ENCODE data around the gene SCD5. TPM values are rescaled to one million over a fixed set of nuclear protein-coding genes. Genes with fewer than 3 reads are reported as not detected.

The SCD5 gene
- total and polyA plus RNA-seq, 9 of the 15 experiments (the other 6 are each of a cell fraction or from before 2014, with no cell fraction given): 0.01 to 0.20 (median 0.03) TPM; not detected in 5

DNA sequence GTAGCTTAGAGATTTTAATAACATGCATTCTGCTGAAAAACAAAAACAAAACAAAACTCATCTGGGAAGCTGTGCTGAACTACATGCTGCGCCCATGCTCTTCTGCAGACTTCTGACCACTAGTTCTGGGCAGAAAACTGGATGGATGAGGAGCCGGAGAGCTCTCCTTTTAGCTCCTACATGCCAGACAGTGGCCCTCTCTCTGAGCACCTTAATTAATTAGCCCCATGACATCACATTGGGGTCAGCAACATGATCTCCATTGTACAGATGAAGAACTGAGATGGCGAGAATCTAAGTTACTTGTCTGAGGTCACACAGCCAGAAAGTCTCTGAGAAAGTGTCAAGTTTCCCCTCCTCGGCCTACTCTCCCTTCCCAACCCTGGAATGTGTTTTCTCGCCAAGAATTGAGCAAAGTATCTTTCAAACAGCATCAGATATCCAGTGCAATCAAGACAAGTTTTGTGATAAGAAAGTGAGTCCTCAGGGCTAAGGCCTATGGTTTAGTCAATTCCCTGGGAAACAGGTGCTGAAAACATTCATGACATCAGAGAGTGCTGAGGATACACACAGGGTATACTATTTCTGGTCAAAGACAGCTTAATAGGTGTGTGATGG lies 21.6 kb downstream of the SCD5 start (continued):
- TF ChIP-seq KLF6 (CRISPR knock-in tag; IDR thresholded peaks at IDR 0.05; ENCODE audit: borderline replicate concordance) (no peak), POLR2AphosphoS2 (IDR thresholded peaks at IDR 0.05; ENCODE audit: low read length) (no peak), PRMT5 (CRISPR knock-in tag; IDR thresholded peaks at IDR 0.05) (no peak)

DNA sequence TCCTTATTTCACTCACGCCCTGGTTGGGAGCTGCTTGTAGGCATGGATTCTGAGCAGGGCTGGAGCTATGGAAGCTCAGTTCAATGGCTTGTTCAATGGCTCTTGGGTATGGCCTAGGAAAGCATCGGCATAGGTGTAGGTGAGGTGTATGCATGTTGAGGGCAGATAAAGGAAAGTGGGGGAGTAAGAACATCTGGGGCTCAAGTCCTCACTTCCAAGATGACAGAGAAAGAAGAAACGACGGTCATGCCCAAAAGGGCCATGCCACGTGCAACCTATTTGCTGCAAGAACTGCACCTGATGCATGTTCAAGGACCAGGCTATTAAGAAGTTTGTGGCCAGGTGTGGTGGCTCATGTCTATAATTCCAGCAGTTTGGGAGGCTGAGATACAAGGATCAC lies 23.4 kb downstream of the SCD5 start:
- no peaks in the 10 kb centered on the region for H3K9me1 ChIP-seq (ENCODE audit: control insufficient read depth, insufficient read depth, low read length)
- no peaks in the 10 kb centered on the region for H3K9me3 ChIP-seq (replicated peaks; ENCODE audit: control insufficient read depth, insufficient read depth, low read depth, low read length)
- no peaks in the 10 kb centered on the region for H3K4me1 ChIP-seq (replicated peaks in 1 of 2; ENCODE audit: control insufficient read depth in 2 of 2, insufficient read depth in 2 of 2, low read length in 2 of 2)
- DNase-seq (ENCODE audit: extremely low read depth in 1 of 4, low spot score in 3 of 4) (no peak), FAIRE-seq (no peak), ATAC-seq (no peak)
- intact Hi-C loops (cut with micrococcal nuclease): no loop called here
- no peaks in the 10 kb centered on the region for H3K79me2 ChIP-seq (ENCODE audit: control insufficient read depth, insufficient read depth, low read length)
- no peak overlapping the region for H3K4me3 ChIP-seq
- H3K9ac ChIP-seq (ENCODE audit: insufficient read depth in 1 of 2, low read depth in 2 of 2, low read length in 2 of 2): no peak overlapping the region
- H3K27ac ChIP-seq (ENCODE audit: extremely low read depth, low read depth, low read length): no peak overlapping the region
- in situ Hi-C loops (cut with MboI): no loop called here
- H4K20me1 ChIP-seq (replicated peaks; ENCODE audit: control insufficient read depth, insufficient read depth, low read length): peaks cover 5% of the 10 kb centered on the region; the same call in 1 of the 2 replicates
- 0% methylated on average over 5 of the region's 5 CpGs for WGBS (ENCODE audit: insufficient coverage, low coverage, missing lambda C conversion rate)
- ChIA-PET CTCF (ENCODE audit: low intra/inter-chr PET ratio) (no interaction called here), POLR2A (interaction anchor here (1.5 kb wide), 1 partner anchor 10 kb away, joined by 4 read pairs; no protein-coding TSS in a partner anchor)
- peaks cover 7 to 12% of the 10 kb centered on the region in 2 experiments; a peak in 3 of 5 replicates for H3K27me3 ChIP-seq (ENCODE audit: control insufficient read depth in 2 of 2, insufficient read depth in 2 of 2, low read length in 2 of 2)
- no peak overlapping the region for H2AFZ ChIP-seq (ENCODE audit: low read depth, low read length)
- no peaks in the 10 kb centered on the region for H3K36me3 ChIP-seq (ENCODE audit: control insufficient read depth, insufficient read depth, low read length)
- TF ChIP-seq TARDBP (IDR thresholded peaks at IDR 0.05) (no peak), DACH1 (IDR thresholded peaks at IDR 0.05; ENCODE audit: partially characterized antibody) (no peak), POLR2H (tag; IDR thresholded peaks at IDR 0.05; ENCODE audit: low read depth) (no peak), ZBTB1 (CRISPR knock-in tag; IDR thresholded peaks at IDR 0.05; ENCODE audit: borderline replicate concordance, low read depth) (no peak), SMARCA4 (IDR thresholded peaks at IDR 0.05) (no peak), JUND (IDR thresholded peaks at IDR 0.05; ENCODE audit: borderline replicate concordance, low read depth, low read length) (no peak), JUND (tag; IDR thresholded peaks at IDR 0.05; ENCODE audit: borderline replicate concordance, low read depth, low read length) (no peak), ELF4 (CRISPR knock-in tag; IDR thresholded peaks at IDR 0.05) (no peak)
- TF ChIP-seq, protein P1, sequence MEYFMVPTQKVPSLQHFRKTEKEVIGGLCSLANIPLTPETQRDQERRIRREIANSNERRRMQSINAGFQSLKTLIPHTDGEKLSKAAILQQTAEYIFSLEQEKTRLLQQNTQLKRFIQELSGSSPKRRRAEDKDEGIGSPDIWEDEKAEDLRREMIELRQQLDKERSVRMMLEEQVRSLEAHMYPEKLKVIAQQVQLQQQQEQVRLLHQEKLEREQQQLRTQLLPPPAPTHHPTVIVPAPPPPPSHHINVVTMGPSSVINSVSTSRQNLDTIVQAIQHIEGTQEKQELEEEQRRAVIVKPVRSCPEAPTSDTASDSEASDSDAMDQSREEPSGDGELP (CRISPR knock-in tag; IDR thresholded peaks at IDR 0.05; ENCODE audit: borderline replicate concordance): no peak
- no TSS peak for BruUV-seq (replicated peaks)
- no peak overlapping the region for H3K4me2 ChIP-seq (ENCODE audit: insufficient read depth, low read length)
